ENCODE data around the gene FOXJ1. TPM values are rescaled to one million over a fixed set of nuclear protein-coding genes. Genes with fewer than 3 reads are reported as not detected.

FOXJ1 gene
- total RNA-seq, 3 donors from 2014 or later (not counting 1 experiment from before 2014, with no cell fraction given): 0.21 to 0.93 (median 0.36) TPM

GRCh38 chr17:76156662-76156991 lies 15.6 kb upstream of the FOXJ1 start:
- Mint-ChIP-seq H3K9me3 (no peaks in the 10 kb centered on the region), H3K27ac (no peak overlapping the region), H3K36me3 (no peaks in the 10 kb centered on the region), H3K27me3 (ENCODE audit: low read depth in 2 of 2) (no peaks in the 10 kb centered on the region), H3K4me3 (no peak overlapping the region), H3K4me1 (no peaks in the 10 kb centered on the region)
- no peak for TF ChIP-seq CTCF (IDR thresholded peaks at IDR 0.05)
- no peak overlapping the region for H3K27ac ChIP-seq (ENCODE audit: low read length)
- H3K4me1 ChIP-seq (ENCODE audit: control insufficient read depth, insufficient read depth, low read length): no peaks in the 10 kb centered on the region
- ATAC-seq (no peak), DNase-seq (no peak)
- no peaks in the 10 kb centered on the region for H3K27me3 ChIP-seq (ENCODE audit: control insufficient read depth, insufficient read depth, low read length)
- no peaks in the 10 kb centered on the region for H3K9me3 ChIP-seq (ENCODE audit: control insufficient read depth, insufficient read depth, low read length)
- H3K36me3 ChIP-seq (ENCODE audit: control insufficient read depth, insufficient read depth, low read length): no peaks in the 10 kb centered on the region
- 92% methylated on average over 8 of the region's 8 CpGs for WGBS (ENCODE audit: insufficient coverage)
- intact Hi-C loops (cut with micrococcal nuclease): no loop called here
- H3K4me3 ChIP-seq (ENCODE audit: low read length): no peak overlapping the region

GRCh38 chr17:76155988-76156661 lies 15.1 kb upstream of the FOXJ1 start:
- H3K36me3 Mint-ChIP-seq: no peaks in the 10 kb centered on the region

GRCh38 chr17:76154936-76155845 lies 14.1 kb upstream of the FOXJ1 start:
- ATAC-seq: no peak
- Mint-ChIP-seq H3K4me1 (no peaks in the 10 kb centered on the region), H3K27ac (no peak overlapping the region), H3K4me3 (no peak overlapping the region), H3K36me3 (no peaks in the 10 kb centered on the region), H3K9me3 (no peaks in the 10 kb centered on the region), H3K27me3 (ENCODE audit: low read depth in 2 of 2) (no peaks in the 10 kb centered on the region)
- WGBS (ENCODE audit: insufficient coverage): 94% methylated on average over 10 of the region's 10 CpGs
- H3K27me3 ChIP-seq (ENCODE audit: control insufficient read depth, insufficient read depth, low read length): no peaks in the 10 kb centered on the region
- TF ChIP-seq CTCF (IDR thresholded peaks at IDR 0.05): no peak
- H3K9me3 ChIP-seq (ENCODE audit: control insufficient read depth, insufficient read depth, low read length): no peaks in the 10 kb centered on the region
- peak in 1 of 2 donors; percentile 10 for DNase-seq
- intact Hi-C loops (cut with micrococcal nuclease): no loop called here
- no peaks in the 10 kb centered on the region for H3K4me1 ChIP-seq (ENCODE audit: control insufficient read depth, insufficient read depth, low read length)
- H3K4me3 ChIP-seq (ENCODE audit: low read length): no peak overlapping the region
- no peak overlapping the region for H3K27ac ChIP-seq (ENCODE audit: low read length)
- no peaks in the 10 kb centered on the region for H3K36me3 ChIP-seq (ENCODE audit: control insufficient read depth, insufficient read depth, low read length)

More at GRCh38 chr17:76155988-76156661, 15.1 kb upstream of the FOXJ1 start:
- no peaks in the 10 kb centered on the region for H3K9me3 Mint-ChIP-seq
- H3K27ac ChIP-seq (ENCODE audit: low read length): no peak overlapping the region
- no peaks in the 10 kb centered on the region for H3K27me3 ChIP-seq (ENCODE audit: control insufficient read depth, insufficient read depth, low read length)
- ATAC-seq (no peak), DNase-seq (no peak)
- H3K4me1 ChIP-seq (ENCODE audit: control insufficient read depth, insufficient read depth, low read length): no peaks in the 10 kb centered on the region
- H3K4me1 Mint-ChIP-seq: no peaks in the 10 kb centered on the region
- no peaks in the 10 kb centered on the region for H3K9me3 ChIP-seq (ENCODE audit: control insufficient read depth, insufficient read depth, low read length)
- no peaks in the 10 kb centered on the region for H3K36me3 ChIP-seq (ENCODE audit: control insufficient read depth, insufficient read depth, low read length)
- 92% methylated on average over 13 of the region's 13 CpGs for WGBS (ENCODE audit: insufficient coverage)
- no peak overlapping the region for H3K27ac Mint-ChIP-seq
- intact Hi-C loops (cut with micrococcal nuclease): no loop called here
- H3K4me3 ChIP-seq (ENCODE audit: low read length): no peak overlapping the region
- H3K27me3 Mint-ChIP-seq (ENCODE audit: low read depth in 2 of 2): no peaks in the 10 kb centered on the region
- H3K4me3 Mint-ChIP-seq: no peak overlapping the region
- no peak for TF ChIP-seq CTCF (IDR thresholded peaks at IDR 0.05)

Data from natural killer cell (primary cell).